22Rv1 (cell line): Measurements from ENCODE around the gene CADM1.

ENCODE experiments used
- CTCF ChIP-seq: fragments of 450-650 bp; IDR thresholded peaks from 2 replicates; pipeline ENCODE4 v1.5.1; 2017; ENCODE audit warnings: mild to moderate bottlenecking
- ZFX ChIP-seq: fragments of 450-650 bp; IDR thresholded peaks from 2 replicates; pipeline ENCODE4 v1.6.1; 2017; ENCODE audit warnings: antibody characterized with exemption, borderline replicate concordance

- TF ChIP-seq CTCF (no peak), ZFX (no peak)
These were observed 216.9 kb downstream of the CADM1 start for GRCh38 chr11:115287266-115287665.
